SK-N-SH treated with all-trans-retinoic acid at 6 μM for 48 hours (cell line): ENCODE results near the gene ZNF664.

Experiments
- ARNTL ChIP-seq: fragments of 450-650 bp; formaldehyde crosslinking; IDR thresholded peaks from 2 replicates; pipeline ENCODE4 v1.5.0; 2020; ENCODE audit warnings: low read depth, mild to moderate bottlenecking, moderate library complexity, borderline replicate concordance
- CSDC2 ChIP-seq: fragments of 250-450 bp; sonication (Bioruptor Pico); IDR thresholded peaks from 2 replicates; pipeline ENCODE4 v1.5.0; 2020; ENCODE audit warnings: mild to moderate bottlenecking, moderate library complexity
- GLIS3 ChIP-seq: fragments of 250-450 bp; sonication (Bioruptor Pico); IDR thresholded peaks from 2 replicates; pipeline ENCODE4 v1.5.0; 2020; ENCODE audit warnings: mild to moderate bottlenecking, moderate library complexity
- OSR1 ChIP-seq: fragments of 250-450 bp; sonication (Bioruptor Pico); IDR thresholded peaks from 2 replicates; pipeline ENCODE4 v1.8.0; 2022; ENCODE audit warnings: moderate library complexity, mild to moderate bottlenecking, inconsistent platforms
- PATZ1 ChIP-seq: fragments of 250-450 bp; sonication (Bioruptor Pico); IDR thresholded peaks from 2 replicates; pipeline ENCODE4 v1.8.0; 2020; ENCODE audit warnings: mild to moderate bottlenecking, moderate library complexity, borderline replicate concordance
- POU6F1 ChIP-seq: fragments of 250-450 bp; sonication (Bioruptor Pico); IDR thresholded peaks from 2 replicates; pipeline ENCODE4 v1.8.0; 2021; ENCODE audit warnings: low read depth, mild to moderate bottlenecking, moderate library complexity, borderline replicate concordance
- RARB ChIP-seq: fragments of 250-450 bp; sonication (Bioruptor Pico); IDR thresholded peaks from 2 replicates; pipeline ENCODE4 v1.8.0; 2021; ENCODE audit warnings: mild to moderate bottlenecking, moderate library complexity
- TCF4 ChIP-seq: fragments of 250-450 bp; sonication (Bioruptor Pico); IDR thresholded peaks from 2 replicates; pipeline ENCODE4 v1.8.0; 2021; ENCODE audit warnings: mild to moderate bottlenecking, moderate library complexity, borderline replicate concordance
- ZFP30 ChIP-seq: fragments of 450-650 bp; formaldehyde crosslinking; IDR thresholded peaks from 2 replicates; pipeline ENCODE4 v1.5.0; 2022; ENCODE audit warnings: mild to moderate bottlenecking, moderate library complexity
- TF ChIP-seq, protein P1 (sequence below): fragments of 250-450 bp; sonication (Bioruptor Pico); IDR thresholded peaks from 2 replicates; pipeline ENCODE4 v1.5.1; 2020; ENCODE audit warnings: low read depth, mild to moderate bottlenecking, moderate library complexity
- TF ChIP-seq, protein P2 (sequence below): fragments of 250-450 bp; sonication (Bioruptor Pico); IDR thresholded peaks from 2 replicates; pipeline ENCODE4 v1.5.0; 2020; ENCODE audit warnings: mild to moderate bottlenecking, moderate library complexity

- TF ChIP-seq, protein P1, sequence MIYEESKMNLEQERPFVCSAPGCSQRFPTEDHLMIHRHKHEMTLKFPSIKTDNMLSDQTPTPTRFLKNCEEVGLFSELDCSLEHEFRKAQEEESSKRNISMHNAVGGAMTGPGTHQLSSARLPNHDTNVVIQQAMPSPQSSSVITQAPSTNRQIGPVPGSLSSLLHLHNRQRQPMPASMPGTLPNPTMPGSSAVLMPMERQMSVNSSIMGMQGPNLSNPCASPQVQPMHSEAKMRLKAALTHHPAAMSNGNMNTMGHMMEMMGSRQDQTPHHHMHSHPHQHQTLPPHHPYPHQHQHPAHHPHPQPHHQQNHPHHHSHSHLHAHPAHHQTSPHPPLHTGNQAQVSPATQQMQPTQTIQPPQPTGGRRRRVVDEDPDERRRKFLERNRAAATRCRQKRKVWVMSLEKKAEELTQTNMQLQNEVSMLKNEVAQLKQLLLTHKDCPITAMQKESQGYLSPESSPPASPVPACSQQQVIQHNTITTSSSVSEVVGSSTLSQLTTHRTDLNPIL (CRISPR knock-in tag): no peak
- TF ChIP-seq, protein P2, sequence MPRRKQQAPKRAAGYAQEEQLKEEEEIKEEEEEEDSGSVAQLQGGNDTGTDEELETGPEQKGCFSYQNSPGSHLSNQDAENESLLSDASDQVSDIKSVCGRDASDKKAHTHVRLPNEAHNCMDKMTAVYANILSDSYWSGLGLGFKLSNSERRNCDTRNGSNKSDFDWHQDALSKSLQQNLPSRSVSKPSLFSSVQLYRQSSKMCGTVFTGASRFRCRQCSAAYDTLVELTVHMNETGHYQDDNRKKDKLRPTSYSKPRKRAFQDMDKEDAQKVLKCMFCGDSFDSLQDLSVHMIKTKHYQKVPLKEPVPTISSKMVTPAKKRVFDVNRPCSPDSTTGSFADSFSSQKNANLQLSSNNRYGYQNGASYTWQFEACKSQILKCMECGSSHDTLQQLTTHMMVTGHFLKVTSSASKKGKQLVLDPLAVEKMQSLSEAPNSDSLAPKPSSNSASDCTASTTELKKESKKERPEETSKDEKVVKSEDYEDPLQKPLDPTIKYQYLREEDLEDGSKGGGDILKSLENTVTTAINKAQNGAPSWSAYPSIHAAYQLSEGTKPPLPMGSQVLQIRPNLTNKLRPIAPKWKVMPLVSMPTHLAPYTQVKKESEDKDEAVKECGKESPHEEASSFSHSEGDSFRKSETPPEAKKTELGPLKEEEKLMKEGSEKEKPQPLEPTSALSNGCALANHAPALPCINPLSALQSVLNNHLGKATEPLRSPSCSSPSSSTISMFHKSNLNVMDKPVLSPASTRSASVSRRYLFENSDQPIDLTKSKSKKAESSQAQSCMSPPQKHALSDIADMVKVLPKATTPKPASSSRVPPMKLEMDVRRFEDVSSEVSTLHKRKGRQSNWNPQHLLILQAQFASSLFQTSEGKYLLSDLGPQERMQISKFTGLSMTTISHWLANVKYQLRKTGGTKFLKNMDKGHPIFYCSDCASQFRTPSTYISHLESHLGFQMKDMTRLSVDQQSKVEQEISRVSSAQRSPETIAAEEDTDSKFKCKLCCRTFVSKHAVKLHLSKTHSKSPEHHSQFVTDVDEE (CRISPR knock-in tag): no peak
- TF ChIP-seq PATZ1 (CRISPR knock-in tag) (no peak), ARNTL (CRISPR knock-in tag) (no peak), ZFP30 (CRISPR knock-in tag) (no peak), RARB (CRISPR knock-in tag) (no peak), POU6F1 (no peak), OSR1 (CRISPR knock-in tag) (no peak), TCF4 (CRISPR knock-in tag) (no peak), GLIS3 (CRISPR knock-in tag) (no peak), CSDC2 (CRISPR knock-in tag) (no peak)
These were observed 34.1 kb upstream of the ZNF664 start for GRCh38 chr12:123938679-123939480.
